ENCODE data around the gene CHCHD6. TPM values are rescaled to one million over a fixed set of nuclear protein-coding genes. Genes with fewer than 3 reads are reported as not detected.

Gene CHCHD6
- total and polyA plus RNA-seq, 4 donors = 22.5 to 70.2 (median 49.7) TPM

DNA sequence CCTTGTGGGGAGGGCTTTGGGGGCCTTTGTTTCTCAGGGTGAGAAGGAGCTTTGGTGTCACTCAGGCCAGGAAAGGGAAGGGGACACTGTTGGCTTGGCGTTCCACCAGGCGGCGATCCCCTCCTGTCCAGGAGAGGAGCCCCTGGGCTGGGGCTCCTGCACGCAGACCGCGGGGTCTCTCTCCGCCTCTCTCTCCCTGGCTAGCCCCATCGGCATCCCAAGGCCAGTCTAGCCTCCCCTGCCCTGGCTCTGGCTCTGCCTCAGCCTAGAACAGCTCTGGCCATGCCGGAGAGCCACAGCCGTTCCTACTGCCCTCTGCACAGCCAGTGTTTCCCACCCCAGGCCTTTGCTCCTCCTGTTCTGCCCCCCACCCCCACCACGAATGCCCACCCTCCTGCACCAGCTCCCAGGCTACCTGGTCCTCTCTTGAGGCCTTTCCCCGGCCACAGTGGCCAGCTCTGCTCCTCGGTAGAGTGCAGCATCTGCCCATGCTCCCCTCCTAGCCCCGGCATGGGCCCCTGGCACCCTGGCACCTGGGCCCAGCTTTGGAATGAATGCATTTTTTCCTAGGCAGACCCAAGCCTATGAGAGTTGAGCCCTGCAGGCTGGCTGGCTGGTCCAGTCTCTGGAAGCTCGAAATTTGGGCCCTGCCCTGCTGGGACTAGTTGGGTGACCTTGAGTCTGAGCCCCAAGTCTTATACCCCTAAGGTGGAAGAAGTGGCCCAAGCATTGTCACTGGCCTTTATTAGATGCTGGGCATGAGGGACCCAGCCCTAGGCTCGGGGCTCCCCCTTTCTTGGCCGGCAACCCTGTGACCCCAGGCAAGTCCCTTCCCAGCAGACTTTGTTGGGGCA, 281.3 kb downstream of the CHCHD6 start:
- H3K4me1 ChIP-seq (ENCODE audit: control insufficient read depth, insufficient read depth, low read length) = peaks cover 41% of the 10 kb centered on the region
- H3K4me3 ChIP-seq (ENCODE audit: low read depth, low read length) = peak overlapping the region; percentile 61
- peak in 2 of 6 donors; percentile 26 to 54 for DNase-seq (ENCODE audit: low read depth in 4 of 6, low spot score in 6 of 6)
- peaks cover 10% of the 10 kb centered on the region for H3K27me3 ChIP-seq (ENCODE audit: control insufficient read depth, insufficient read depth, low read length)
- no peaks in the 10 kb centered on the region for H3K9me3 ChIP-seq (ENCODE audit: control insufficient read depth, insufficient read depth, low read length)
- peaks cover 49% of the 10 kb centered on the region for H3K36me3 ChIP-seq (ENCODE audit: control insufficient read depth, insufficient read depth, low read length)
- 57% methylated on average over 16 of the region's 17 CpGs for WGBS (ENCODE audit: insufficient coverage)
- no peak overlapping the region for H3K27ac ChIP-seq (ENCODE audit: low read depth, low read length)

DNA sequence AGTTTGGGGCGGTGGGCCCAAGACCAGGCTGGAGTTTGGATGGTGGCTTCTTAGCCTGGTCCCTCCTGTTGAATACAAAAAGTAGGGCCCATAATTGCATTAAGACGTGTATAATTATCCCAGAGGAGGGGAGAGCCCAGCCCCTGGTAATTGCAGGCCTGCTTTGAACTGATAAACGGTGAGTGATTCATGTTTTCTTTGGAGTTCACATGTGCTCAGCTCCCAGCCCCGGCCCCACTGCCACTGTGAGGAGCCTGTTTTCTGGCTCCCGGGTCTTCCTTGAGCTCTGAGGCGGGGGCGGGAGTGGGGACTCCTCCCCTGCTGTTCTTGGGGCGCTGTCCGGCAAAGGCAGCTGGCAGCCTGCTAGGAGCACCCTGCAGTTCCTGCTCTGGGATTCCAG, 282.0 kb downstream of the CHCHD6 start:
- WGBS (ENCODE audit: insufficient coverage) = 26% methylated on average over 4 of the region's 9 CpGs
- peaks cover 10% of the 10 kb centered on the region for H3K27me3 ChIP-seq (ENCODE audit: control insufficient read depth, insufficient read depth, low read length)
- H3K4me3 ChIP-seq (ENCODE audit: low read depth, low read length) = no peak overlapping the region
- H3K9me3 ChIP-seq (ENCODE audit: control insufficient read depth, insufficient read depth, low read length) = no peaks in the 10 kb centered on the region
- peak in 1 of 6 donors; percentile 26 for DNase-seq (ENCODE audit: low read depth in 4 of 6, low spot score in 6 of 6)
- H3K4me1 ChIP-seq (ENCODE audit: control insufficient read depth, insufficient read depth, low read length) = peaks cover 48% of the 10 kb centered on the region
- peaks cover 56% of the 10 kb centered on the region for H3K36me3 ChIP-seq (ENCODE audit: control insufficient read depth, insufficient read depth, low read length)
- H3K27ac ChIP-seq (ENCODE audit: low read depth, low read length) = no peak overlapping the region

DNA sequence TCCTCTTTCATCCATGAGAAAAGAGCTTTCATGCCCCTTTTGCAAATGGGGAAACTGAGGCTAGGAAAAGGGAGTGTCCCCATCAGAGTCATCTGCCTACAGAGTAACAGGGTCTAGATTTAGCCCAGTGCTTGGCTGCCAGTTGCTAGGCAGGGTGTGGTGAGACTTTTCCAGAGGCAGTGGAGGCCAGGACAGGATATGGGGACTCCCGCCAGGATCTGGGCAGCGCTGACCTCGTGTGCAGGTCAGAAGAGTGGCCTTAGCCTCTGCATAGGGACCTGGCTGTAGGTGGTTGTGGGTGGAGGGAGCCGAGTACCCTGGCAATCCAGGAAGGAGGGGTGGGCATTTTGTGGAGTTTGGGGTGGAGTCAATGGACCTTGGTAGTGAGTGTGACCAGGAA, 283.1 kb downstream of the CHCHD6 start:
- Histone ChIP-seq H3K27me3 (ENCODE audit: control insufficient read depth, insufficient read depth, low read length) (peaks cover 5% of the 10 kb centered on the region), H3K9me3 (ENCODE audit: control insufficient read depth, insufficient read depth, low read length) (no peaks in the 10 kb centered on the region), H3K27ac (ENCODE audit: low read depth, low read length) (no peak overlapping the region), H3K36me3 (ENCODE audit: control insufficient read depth, insufficient read depth, low read length) (peaks cover 67% of the 10 kb centered on the region), H3K4me3 (ENCODE audit: low read depth, low read length) (no peak overlapping the region), H3K4me1 (ENCODE audit: control insufficient read depth, insufficient read depth, low read length) (peaks cover 53% of the 10 kb centered on the region)
- WGBS (ENCODE audit: insufficient coverage) = 80% methylated on average over 4 of the region's 4 CpGs
- no peak for DNase-seq (ENCODE audit: low read depth in 4 of 6, low spot score in 6 of 6)

DNA sequence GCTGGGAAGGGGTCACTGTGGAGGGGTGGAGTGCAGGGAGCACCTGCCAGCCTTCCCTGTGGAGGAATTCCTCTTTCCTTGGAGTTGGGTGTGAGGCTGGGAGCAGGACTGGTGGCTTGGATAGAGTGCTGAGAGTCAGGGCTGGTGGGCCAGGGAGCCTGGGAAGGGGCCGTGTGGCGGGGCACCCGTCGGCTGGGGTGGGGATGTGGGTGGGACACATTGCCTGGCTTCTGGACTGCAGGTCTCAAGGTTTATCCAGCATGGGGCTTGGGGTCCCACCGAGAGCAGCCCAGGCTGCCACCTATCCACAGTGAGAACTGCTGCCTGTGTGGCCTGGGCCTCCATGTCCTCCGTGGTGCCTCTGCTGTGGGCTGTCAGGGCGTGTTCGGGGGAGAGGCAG, 283.6 kb downstream of the CHCHD6 start:
- no peak overlapping the region for H3K4me3 ChIP-seq (ENCODE audit: low read depth, low read length)

GRCh38 chr3:126988451-126989021, 284.5 kb downstream of the CHCHD6 start:
- no peak overlapping the region for H3K27ac ChIP-seq (ENCODE audit: low read depth, low read length)
- H3K36me3 ChIP-seq (ENCODE audit: control insufficient read depth, insufficient read depth, low read length) = peaks cover 81% of the 10 kb centered on the region
- no peaks in the 10 kb centered on the region for H3K27me3 ChIP-seq (ENCODE audit: control insufficient read depth, insufficient read depth, low read length)
- no peaks in the 10 kb centered on the region for H3K9me3 ChIP-seq (ENCODE audit: control insufficient read depth, insufficient read depth, low read length)
- no peak for DNase-seq (ENCODE audit: low read depth in 4 of 6, low spot score in 6 of 6)
- H3K4me3 ChIP-seq (ENCODE audit: low read depth, low read length) = no peak overlapping the region
- H3K4me1 ChIP-seq (ENCODE audit: control insufficient read depth, insufficient read depth, low read length) = peaks cover 50% of the 10 kb centered on the region
- WGBS (ENCODE audit: insufficient coverage) = 88% methylated on average over 26 of the region's 26 CpGs

More for the DNA sequence above, 283.6 kb downstream of the CHCHD6 start:
- H3K9me3 ChIP-seq (ENCODE audit: control insufficient read depth, insufficient read depth, low read length) = no peaks in the 10 kb centered on the region
- H3K27me3 ChIP-seq (ENCODE audit: control insufficient read depth, insufficient read depth, low read length) = peaks cover under 1% of the 10 kb centered on the region
- DNase-seq (ENCODE audit: low read depth in 4 of 6, low spot score in 6 of 6) = no peak
- peaks cover 52% of the 10 kb centered on the region for H3K4me1 ChIP-seq (ENCODE audit: control insufficient read depth, insufficient read depth, low read length)
- H3K36me3 ChIP-seq (ENCODE audit: control insufficient read depth, insufficient read depth, low read length) = peaks cover 72% of the 10 kb centered on the region
- 90% methylated on average over 8 of the region's 8 CpGs for WGBS (ENCODE audit: insufficient coverage)
- no peak overlapping the region for H3K27ac ChIP-seq (ENCODE audit: low read depth, low read length)

DNA sequence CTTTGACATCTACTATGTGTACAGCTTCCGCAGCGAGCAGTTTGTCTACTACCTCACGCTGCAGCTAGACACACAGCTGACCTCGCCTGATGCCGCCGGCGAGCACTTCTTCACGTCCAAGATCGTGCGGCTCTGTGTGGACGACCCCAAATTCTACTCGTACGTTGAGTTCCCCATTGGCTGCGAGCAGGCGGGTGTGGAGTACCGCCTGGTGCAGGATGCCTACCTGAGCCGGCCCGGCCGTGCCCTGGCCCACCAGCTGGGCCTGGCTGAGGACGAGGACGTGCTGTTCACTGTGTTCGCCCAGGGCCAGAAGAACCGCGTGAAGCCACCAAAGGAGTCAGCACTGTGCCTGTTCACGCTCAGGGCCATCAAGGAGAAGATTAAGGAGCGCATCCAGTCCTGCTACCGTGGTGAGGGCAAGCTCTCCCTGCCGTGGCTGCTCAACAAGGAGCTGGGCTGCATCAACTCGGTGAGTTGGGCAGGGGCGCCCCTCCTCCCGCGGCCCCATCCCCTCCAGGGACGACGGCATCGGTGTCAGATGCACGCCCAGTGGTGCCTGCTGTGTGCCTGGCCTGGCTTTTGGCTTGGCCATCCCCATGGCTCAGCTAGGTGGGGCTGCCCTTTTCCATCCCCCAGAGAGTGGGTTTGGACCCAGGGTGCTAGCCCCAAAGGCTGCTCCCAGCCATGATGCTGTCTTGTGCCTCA, 285.4 kb downstream of the CHCHD6 start:
- DNase-seq (ENCODE audit: low read depth in 4 of 6, low spot score in 6 of 6) = no peak
- H3K9me3 ChIP-seq (ENCODE audit: control insufficient read depth, insufficient read depth, low read length) = no peaks in the 10 kb centered on the region
- H3K4me3 ChIP-seq (ENCODE audit: low read depth, low read length) = no peak overlapping the region
- WGBS (ENCODE audit: insufficient coverage) = 85% methylated on average over 36 of the region's 36 CpGs
- peaks cover 90% of the 10 kb centered on the region for H3K36me3 ChIP-seq (ENCODE audit: control insufficient read depth, insufficient read depth, low read length)
- no peaks in the 10 kb centered on the region for H3K27me3 ChIP-seq (ENCODE audit: control insufficient read depth, insufficient read depth, low read length)
- peaks cover 52% of the 10 kb centered on the region for H3K4me1 ChIP-seq (ENCODE audit: control insufficient read depth, insufficient read depth, low read length)
- no peak overlapping the region for H3K27ac ChIP-seq (ENCODE audit: low read depth, low read length)

GRCh38 chr3:126990024-126990700, 286.1 kb downstream of the CHCHD6 start:
- Histone ChIP-seq H3K4me3 (ENCODE audit: low read depth, low read length) (no peak overlapping the region), H3K4me1 (ENCODE audit: control insufficient read depth, insufficient read depth, low read length) (peaks cover 52% of the 10 kb centered on the region), H3K27me3 (ENCODE audit: control insufficient read depth, insufficient read depth, low read length) (no peaks in the 10 kb centered on the region), H3K9me3 (ENCODE audit: control insufficient read depth, insufficient read depth, low read length) (no peaks in the 10 kb centered on the region), H3K36me3 (ENCODE audit: control insufficient read depth, insufficient read depth, low read length) (peaks cover 92% of the 10 kb centered on the region), H3K27ac (ENCODE audit: low read depth, low read length) (no peak overlapping the region)
- WGBS (ENCODE audit: insufficient coverage) = 96% methylated on average over 10 of the region's 10 CpGs
- DNase-seq (ENCODE audit: low read depth in 4 of 6, low spot score in 6 of 6) = no peak

DNA sequence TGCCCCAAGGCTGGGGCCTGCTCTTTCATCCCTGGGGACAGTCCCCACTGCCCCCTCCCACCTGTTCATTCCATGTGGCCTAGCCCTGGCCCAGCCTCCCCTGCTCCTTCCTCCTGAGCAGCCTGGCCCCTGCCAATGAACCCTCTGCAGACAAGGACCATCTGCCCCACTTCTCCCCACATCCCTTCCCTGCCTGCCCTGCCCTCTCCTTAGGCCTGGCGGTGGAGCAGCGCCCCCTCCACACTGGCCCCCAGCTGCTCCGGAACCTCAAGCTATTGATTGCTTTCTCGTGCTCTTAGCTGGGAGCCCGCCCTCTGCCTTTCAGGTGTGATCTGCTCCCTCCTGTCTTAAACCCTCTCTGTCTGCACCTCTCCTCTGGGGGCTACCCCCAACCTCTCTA, 286.9 kb downstream of the CHCHD6 start:
- peaks cover 52% of the 10 kb centered on the region for H3K4me1 ChIP-seq (ENCODE audit: control insufficient read depth, insufficient read depth, low read length)
- H3K4me3 ChIP-seq (ENCODE audit: low read depth, low read length) = no peak overlapping the region

More for the DNA sequence above, 286.9 kb downstream of the CHCHD6 start:
- H3K36me3 ChIP-seq (ENCODE audit: control insufficient read depth, insufficient read depth, low read length) = peaks cover 97% of the 10 kb centered on the region
- 72% methylated on average over 5 of the region's 5 CpGs for WGBS (ENCODE audit: insufficient coverage)
- no peaks in the 10 kb centered on the region for H3K27me3 ChIP-seq (ENCODE audit: control insufficient read depth, insufficient read depth, low read length)
- no peaks in the 10 kb centered on the region for H3K9me3 ChIP-seq (ENCODE audit: control insufficient read depth, insufficient read depth, low read length)
- H3K27ac ChIP-seq (ENCODE audit: low read depth, low read length) = no peak overlapping the region
- no peak for DNase-seq (ENCODE audit: low read depth in 4 of 6, low spot score in 6 of 6)
